HepG2 (cell line): ENCODE measurements around the gene SLC38A3. TPM values are rescaled to one million over a fixed set of nuclear protein-coding genes. Genes with fewer than 3 reads are reported as not detected.

Experiments
- AKAP8 ChIP-seq: sonication (generic); formaldehyde crosslinking; IDR thresholded peaks from 2 replicates; pipeline ENCODE4 v1.5.1; 2020; ENCODE audit warnings: mild to moderate bottlenecking, missing genetic modification reagents
- BCLAF1 ChIP-seq: fragments of 450-650 bp; IDR thresholded peaks from 2 replicates; pipeline ENCODE4 v1.6.1; 2017; ENCODE audit warnings: mild to moderate bottlenecking
- BRF2 ChIP-seq: sonication (generic); formaldehyde crosslinking; IDR thresholded peaks from 2 replicates; pipeline ENCODE4 v1.8.1; 2022; ENCODE audit warnings: mild to moderate bottlenecking, missing genetic modification reagents
- HMGXB3 ChIP-seq: sonication (generic); formaldehyde crosslinking; IDR thresholded peaks from 2 replicates; pipeline ENCODE4 v1.4.0; 2020; ENCODE audit warnings: missing genetic modification reagents, borderline replicate concordance
- NAIF1 ChIP-seq: sonication (generic); formaldehyde crosslinking; IDR thresholded peaks from 2 replicates; pipeline ENCODE4 v1.5.0; 2020; ENCODE audit warnings: mild to moderate bottlenecking, missing genetic modification reagents, borderline replicate concordance
- NFE2 ChIP-seq: sonication (generic); formaldehyde crosslinking; IDR thresholded peaks from 2 replicates; pipeline ENCODE4 v1.4.0; 2020; ENCODE audit warnings: missing genetic modification reagents
- NFIB ChIP-seq: sonication (generic); formaldehyde crosslinking; IDR thresholded peaks from 2 replicates; pipeline ENCODE4 v1.9.0; 2021; ENCODE audit warnings: missing genetic modification reagents, mild to moderate bottlenecking, borderline replicate concordance
- SALL2 ChIP-seq: sonication (generic); formaldehyde crosslinking; IDR thresholded peaks from 2 replicates; pipeline ENCODE4 v1.8.1; 2023; ENCODE audit warnings: mild to moderate bottlenecking, missing genetic modification reagents, inconsistent platforms
- ZNF577 ChIP-seq: sonication (generic); formaldehyde crosslinking; IDR thresholded peaks from 2 replicates; pipeline ENCODE4 v1.4.0; 2020; ENCODE audit warnings: mild to moderate bottlenecking, low read depth, missing genetic modification reagents, borderline replicate concordance
- ZNF784 ChIP-seq: sonication (generic); formaldehyde crosslinking; IDR thresholded peaks from 2 replicates; pipeline ENCODE4 v1.5.1; 2020; ENCODE audit warnings: missing genetic modification reagents, mild to moderate bottlenecking, borderline replicate concordance
- ZNF879 ChIP-seq: sonication (generic); formaldehyde crosslinking; IDR thresholded peaks from 2 replicates; pipeline ENCODE4 v1.8.1; 2023; ENCODE audit warnings: missing genetic modification reagents
- ZSCAN30 ChIP-seq: sonication (generic); formaldehyde crosslinking; IDR thresholded peaks from 2 replicates; pipeline ENCODE4 v1.5.0; 2020; ENCODE audit warnings: mild to moderate bottlenecking, missing genetic modification reagents
- polyA plus RNA-seq, 8 experiments: library from polyadenylated mRNA; depleted of rRNA in 3 of 8; stranded (reverse) in 7 of 8; unstranded in 1 of 8; fragments of >200 nt; fragmentation: Illumina TruSeq in 4 of 8; extraction: Trizol in 4 of 8; gene quantifications; 2 replicates each; pipeline versions ENCODE4 v1.2.1 to v1.2.3, GENCODE V29; 2011 to 2016; ENCODE audit warnings: low read depth in 4 of 8, missing spikeins in 1 of 8, mixed read lengths in 1 of 8; ENCODE audit not compliant: insufficient read depth in 1 of 8
- total RNA-seq, 5 experiments: library from RNA; depleted of rRNA; stranded (reverse); fragments of >200 nt; fragmentation: Illumina TruSeq; extraction: Trizol; gene quantifications; 2 replicates each; pipeline ENCODE4 v1.2.3, GENCODE V29; 2016; ENCODE audit warnings: low read depth in 1 of 5
- TF ChIP-seq, protein P1 (sequence below): sonication (generic); formaldehyde crosslinking; IDR thresholded peaks from 2 replicates; pipeline ENCODE4 v1.8.0; 2022; ENCODE audit warnings: missing genetic modification reagents, mild to moderate bottlenecking, moderate library complexity, borderline replicate concordance
- TF ChIP-seq, protein P2 (sequence below): sonication (generic); formaldehyde crosslinking; IDR thresholded peaks from 2 replicates; pipeline ENCODE4 v1.4.0; 2020; ENCODE audit warnings: missing genetic modification reagents, borderline replicate concordance

SLC38A3 gene
- total and polyA plus RNA-seq, 2 of the 13 experiments (the other 11 are each of a cell fraction or from before 2014, with no cell fraction given): 29.8 to 164 TPM

- TF ChIP-seq HMGXB3 (CRISPR knock-in tag): no peak
- TF ChIP-seq NFIB (CRISPR knock-in tag): no peak
- TF ChIP-seq, protein P1, sequence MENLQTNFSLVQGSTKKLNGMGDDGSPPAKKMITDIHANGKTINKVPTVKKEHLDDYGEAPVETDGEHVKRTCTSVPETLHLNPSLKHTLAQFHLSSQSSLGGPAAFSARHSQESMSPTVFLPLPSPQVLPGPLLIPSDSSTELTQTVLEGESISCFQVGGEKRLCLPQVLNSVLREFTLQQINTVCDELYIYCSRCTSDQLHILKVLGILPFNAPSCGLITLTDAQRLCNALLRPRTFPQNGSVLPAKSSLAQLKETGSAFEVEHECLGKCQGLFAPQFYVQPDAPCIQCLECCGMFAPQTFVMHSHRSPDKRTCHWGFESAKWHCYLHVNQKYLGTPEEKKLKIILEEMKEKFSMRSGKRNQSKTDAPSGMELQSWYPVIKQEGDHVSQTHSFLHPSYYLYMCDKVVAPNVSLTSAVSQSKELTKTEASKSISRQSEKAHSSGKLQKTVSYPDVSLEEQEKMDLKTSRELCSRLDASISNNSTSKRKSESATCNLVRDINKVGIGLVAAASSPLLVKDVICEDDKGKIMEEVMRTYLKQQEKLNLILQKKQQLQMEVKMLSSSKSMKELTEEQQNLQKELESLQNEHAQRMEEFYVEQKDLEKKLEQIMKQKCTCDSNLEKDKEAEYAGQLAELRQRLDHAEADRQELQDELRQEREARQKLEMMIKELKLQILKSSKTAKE (CRISPR knock-in tag): no peak
- no peak for TF ChIP-seq NAIF1 (CRISPR knock-in tag)
- no peak for TF ChIP-seq ZNF784
- TF ChIP-seq BCLAF1: no peak
- no peak for TF ChIP-seq BRF2 (CRISPR knock-in tag)
- TF ChIP-seq SALL2 (CRISPR knock-in tag): no peak
- TF ChIP-seq ZNF577 (CRISPR knock-in tag): no peak
- TF ChIP-seq, protein P2, sequence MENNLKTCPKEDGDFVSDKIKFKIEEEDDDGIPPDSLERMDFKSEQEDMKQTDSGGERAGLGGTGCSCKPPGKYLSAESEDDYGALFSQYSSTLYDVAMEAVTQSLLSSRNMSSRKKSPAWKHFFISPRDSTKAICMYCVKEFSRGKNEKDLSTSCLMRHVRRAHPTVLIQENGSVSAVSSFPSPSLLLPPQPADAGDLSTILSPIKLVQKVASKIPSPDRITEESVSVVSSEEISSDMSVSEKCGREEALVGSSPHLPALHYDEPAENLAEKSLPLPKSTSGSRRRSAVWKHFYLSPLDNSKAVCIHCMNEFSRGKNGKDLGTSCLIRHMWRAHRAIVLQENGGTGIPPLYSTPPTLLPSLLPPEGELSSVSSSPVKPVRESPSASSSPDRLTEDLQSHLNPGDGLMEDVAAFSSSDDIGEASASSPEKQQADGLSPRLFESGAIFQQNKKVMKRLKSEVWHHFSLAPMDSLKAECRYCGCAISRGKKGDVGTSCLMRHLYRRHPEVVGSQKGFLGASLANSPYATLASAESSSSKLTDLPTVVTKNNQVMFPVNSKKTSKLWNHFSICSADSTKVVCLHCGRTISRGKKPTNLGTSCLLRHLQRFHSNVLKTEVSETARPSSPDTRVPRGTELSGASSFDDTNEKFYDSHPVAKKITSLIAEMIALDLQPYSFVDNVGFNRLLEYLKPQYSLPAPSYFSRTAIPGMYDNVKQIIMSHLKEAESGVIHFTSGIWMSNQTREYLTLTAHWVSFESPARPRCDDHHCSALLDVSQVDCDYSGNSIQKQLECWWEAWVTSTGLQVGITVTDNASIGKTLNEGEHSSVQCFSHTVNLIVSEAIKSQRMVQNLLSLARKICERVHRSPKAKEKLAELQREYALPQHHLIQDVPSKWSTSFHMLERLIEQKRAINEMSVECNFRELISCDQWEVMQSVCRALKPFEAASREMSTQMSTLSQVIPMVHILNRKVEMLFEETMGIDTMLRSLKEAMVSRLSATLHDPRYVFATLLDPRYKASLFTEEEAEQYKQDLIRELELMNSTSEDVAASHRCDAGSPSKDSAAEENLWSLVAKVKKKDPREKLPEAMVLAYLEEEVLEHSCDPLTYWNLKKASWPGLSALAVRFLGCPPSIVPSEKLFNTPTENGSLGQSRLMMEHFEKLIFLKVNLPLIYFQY (CRISPR knock-in tag): no peak; the same call in 1 of the 2 replicates
- no peak for TF ChIP-seq ZSCAN30
- TF ChIP-seq AKAP8 (CRISPR knock-in tag): no peak
- TF ChIP-seq NFE2 (CRISPR knock-in tag): no peak
- no peak for TF ChIP-seq ZNF879 (CRISPR knock-in tag)
Observed at GRCh38 chr3:50189274-50189673, 15.8 kb upstream of the SLC38A3 start (continued).
